SU-DHL-6 (cell line): ENCODE results near the gene CD247.

Experiments used
- EZH2phosphoT487 ChIP-seq: fragments of 200-600 bp; sonication (generic), shearing (Covaris generic); conservative IDR thresholded peaks from 2 replicates; pipeline ENCODE4 v1.6.1; 2018; ENCODE audit warnings: mild to moderate bottlenecking, antibody characterized with exemption, low read length, moderate library complexity, mixed read lengths
- TF ChIP-seq, protein P1 (sequence below): fragments of 200-600 bp; sonication (generic); IDR thresholded peaks from one replicate; pipeline ENCODE4 v1.5.1; 2017; ENCODE audit warnings: antibody characterized with exemption, mild to moderate bottlenecking, low read length, moderate library complexity; ENCODE audit not compliant: insufficient read depth, poor library complexity, severe bottlenecking

DNA sequence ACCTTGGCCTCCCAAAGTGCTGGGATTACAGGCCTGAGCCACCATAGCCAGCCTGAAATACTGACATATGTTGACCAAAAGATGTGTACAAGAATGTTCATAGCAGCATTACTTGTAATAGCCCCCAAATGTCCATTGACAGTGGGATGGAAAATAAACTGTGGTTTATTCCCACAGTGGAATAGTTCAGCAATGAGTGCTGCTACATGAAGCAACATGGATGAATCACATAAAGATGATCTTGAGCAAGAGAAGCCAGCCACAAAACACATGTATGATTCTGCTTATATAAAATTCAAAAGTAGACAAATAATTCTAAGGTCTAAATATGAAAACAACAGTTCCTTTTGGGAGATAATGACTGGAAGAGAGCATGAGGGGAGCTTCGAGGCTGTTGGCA lies 44.4 kb upstream of the CD247 start:
- TF ChIP-seq, protein P1, sequence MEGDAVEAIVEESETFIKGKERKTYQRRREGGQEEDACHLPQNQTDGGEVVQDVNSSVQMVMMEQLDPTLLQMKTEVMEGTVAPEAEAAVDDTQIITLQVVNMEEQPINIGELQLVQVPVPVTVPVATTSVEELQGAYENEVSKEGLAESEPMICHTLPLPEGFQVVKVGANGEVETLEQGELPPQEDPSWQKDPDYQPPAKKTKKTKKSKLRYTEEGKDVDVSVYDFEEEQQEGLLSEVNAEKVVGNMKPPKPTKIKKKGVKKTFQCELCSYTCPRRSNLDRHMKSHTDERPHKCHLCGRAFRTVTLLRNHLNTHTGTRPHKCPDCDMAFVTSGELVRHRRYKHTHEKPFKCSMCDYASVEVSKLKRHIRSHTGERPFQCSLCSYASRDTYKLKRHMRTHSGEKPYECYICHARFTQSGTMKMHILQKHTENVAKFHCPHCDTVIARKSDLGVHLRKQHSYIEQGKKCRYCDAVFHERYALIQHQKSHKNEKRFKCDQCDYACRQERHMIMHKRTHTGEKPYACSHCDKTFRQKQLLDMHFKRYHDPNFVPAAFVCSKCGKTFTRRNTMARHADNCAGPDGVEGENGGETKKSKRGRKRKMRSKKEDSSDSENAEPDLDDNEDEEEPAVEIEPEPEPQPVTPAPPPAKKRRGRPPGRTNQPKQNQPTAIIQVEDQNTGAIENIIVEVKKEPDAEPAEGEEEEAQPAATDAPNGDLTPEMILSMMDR, result no peak
- TF ChIP-seq EZH2phosphoT487, result no peak
